Peyer's patch (tissue), 4 donors: ENCODE measurements around the gene MANBA.

ENCODE experiments used
- POLR2A ChIP-seq, 2 donors: fragments of 450-650 bp; IDR thresholded peaks; one replicate each; pipeline ENCODE4 v1.5.1; 2017; ENCODE audit warnings: antibody characterized with exemption in 2 of 2, mild to moderate bottlenecking in 2 of 2, moderate library complexity in 2 of 2
- TF ChIP-seq, protein P1 (sequence below), 6 experiments: fragments of 450-650 bp in 4 of 6; fragments of 200-600 bp in 2 of 6; sonication (generic) in 1 of 6; IDR thresholded peaks; one replicate each; pipeline ENCODE4 v1.5.1; 2017 to 2019; ENCODE audit warnings: antibody characterized with exemption in 6 of 6, mild to moderate bottlenecking in 3 of 6, moderate library complexity in 1 of 6

DNA sequence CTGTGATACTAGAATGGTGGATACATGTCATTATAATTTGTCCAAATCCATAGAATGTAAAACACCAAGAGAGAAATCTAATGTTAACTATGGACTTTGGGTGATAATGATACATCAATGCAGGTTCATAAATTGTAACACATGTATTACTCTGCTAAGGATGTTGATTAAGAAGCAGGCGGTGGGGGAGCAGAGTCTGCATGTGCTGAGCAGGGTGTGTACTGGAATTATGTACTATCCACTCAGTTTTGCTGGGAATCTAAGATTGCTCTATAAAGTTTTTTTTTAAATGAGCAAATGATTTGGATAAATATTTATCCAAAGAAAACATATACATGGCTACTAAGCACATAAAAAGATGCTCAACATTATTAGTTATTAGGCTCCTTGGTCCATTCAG lies 15.0 kb upstream of the MANBA start:
- TF ChIP-seq, protein P1, sequence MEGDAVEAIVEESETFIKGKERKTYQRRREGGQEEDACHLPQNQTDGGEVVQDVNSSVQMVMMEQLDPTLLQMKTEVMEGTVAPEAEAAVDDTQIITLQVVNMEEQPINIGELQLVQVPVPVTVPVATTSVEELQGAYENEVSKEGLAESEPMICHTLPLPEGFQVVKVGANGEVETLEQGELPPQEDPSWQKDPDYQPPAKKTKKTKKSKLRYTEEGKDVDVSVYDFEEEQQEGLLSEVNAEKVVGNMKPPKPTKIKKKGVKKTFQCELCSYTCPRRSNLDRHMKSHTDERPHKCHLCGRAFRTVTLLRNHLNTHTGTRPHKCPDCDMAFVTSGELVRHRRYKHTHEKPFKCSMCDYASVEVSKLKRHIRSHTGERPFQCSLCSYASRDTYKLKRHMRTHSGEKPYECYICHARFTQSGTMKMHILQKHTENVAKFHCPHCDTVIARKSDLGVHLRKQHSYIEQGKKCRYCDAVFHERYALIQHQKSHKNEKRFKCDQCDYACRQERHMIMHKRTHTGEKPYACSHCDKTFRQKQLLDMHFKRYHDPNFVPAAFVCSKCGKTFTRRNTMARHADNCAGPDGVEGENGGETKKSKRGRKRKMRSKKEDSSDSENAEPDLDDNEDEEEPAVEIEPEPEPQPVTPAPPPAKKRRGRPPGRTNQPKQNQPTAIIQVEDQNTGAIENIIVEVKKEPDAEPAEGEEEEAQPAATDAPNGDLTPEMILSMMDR (IDR thresholded peaks at IDR 0.05) = no peak
- TF ChIP-seq POLR2A (IDR thresholded peaks at IDR 0.05) = no peak
